GM23338 (cell line): ENCODE measurements around the gene NQO2. TPM values are rescaled to one million over a fixed set of nuclear protein-coding genes. Genes with fewer than 3 reads are reported as not detected.

Source experiments
- ATAC-seq: fragments of 200-7000 bp; cut with Tn5 transposase; 3 replicates; pipeline ENCODE4 v1.9.1; 2020
- DNase-seq: peaks from one replicate; pipeline ENCODE4 v3.0.0-alpha.2; 2015; ENCODE audit warnings: low spot score
- H2AFZ ChIP-seq: fragments of 200-600 bp; sonication (generic); 2 replicates; pipeline ENCODE4 v1.8.0; 2016; ENCODE audit warnings: antibody characterized with exemption, mild to moderate bottlenecking, moderate library complexity
- H3F3A ChIP-seq: fragments of 200-600 bp; sonication (generic); replicated peaks from 2 replicates; pipeline ENCODE4 v1.8.0; 2017; ENCODE audit warnings: antibody characterized with exemption, mixed run types, low read depth
- H3K27ac ChIP-seq: fragments of 200-600 bp; sonication (generic); 2 replicates; pipeline ENCODE4 v1.6.1; 2016; ENCODE audit warnings: low read depth
- H3K27me3 ChIP-seq: fragments of 200-600 bp; sonication (generic); 2 replicates; pipeline ENCODE4 v1.8.0; 2016; ENCODE audit warnings: mild to moderate bottlenecking, mixed run types, moderate library complexity; ENCODE audit not compliant: insufficient read depth
- H3K36me3 ChIP-seq: fragments of 200-600 bp; sonication (generic); 2 replicates; pipeline ENCODE4 v1.8.0; 2016; ENCODE audit warnings: mild to moderate bottlenecking; ENCODE audit not compliant: insufficient read depth
- H3K4me1 ChIP-seq: fragments of 200-600 bp; sonication (generic); 2 replicates; pipeline ENCODE4 v1.8.0; 2016; ENCODE audit warnings: mild to moderate bottlenecking, moderate library complexity; ENCODE audit not compliant: insufficient read depth
- H3K4me2 ChIP-seq: fragments of 200-600 bp; sonication (generic); 2 replicates; pipeline ENCODE4 v1.7.1; 2017; ENCODE audit warnings: mixed run types
- H3K4me3 ChIP-seq: fragments of 200-600 bp; sonication (generic); 2 replicates; pipeline ENCODE4 v1.6.1; 2016; ENCODE audit warnings: mixed run types
- H3K79me2 ChIP-seq: fragments of 200-600 bp; sonication (generic); replicated peaks from 2 replicates; pipeline ENCODE4 v1.8.0; 2017; ENCODE audit warnings: mild to moderate bottlenecking; ENCODE audit not compliant: insufficient read depth
- H3K9me2 ChIP-seq: fragments of 200-600 bp; sonication (generic); 2 replicates; pipeline ENCODE4 v1.8.0; 2017; ENCODE audit not compliant: insufficient read depth
- H4K20me1 ChIP-seq: fragments of 200-600 bp; sonication (generic); replicated peaks from 2 replicates; pipeline ENCODE4 v1.8.0; 2017; ENCODE audit warnings: mild to moderate bottlenecking; ENCODE audit not compliant: insufficient read depth
- H3K27ac Mint-ChIP-seq: 2 replicates; pipeline ENCODE4 v1.8.0; 2020; ENCODE audit warnings: inconsistent platforms, mild to moderate bottlenecking, moderate library complexity, mixed read lengths
- H3K27me3 Mint-ChIP-seq: 3 replicates; pipeline ENCODE4 v1.8.0; 2022; ENCODE audit warnings: low read depth, mild to moderate bottlenecking, moderate library complexity, mixed read lengths, inconsistent platforms; ENCODE audit not compliant: insufficient read depth, poor library complexity
- H3K36me3 Mint-ChIP-seq: 3 replicates; pipeline ENCODE4 v1.8.0; 2021; ENCODE audit warnings: low read depth, mild to moderate bottlenecking, inconsistent platforms, moderate library complexity, mixed read lengths
- H3K4me1 Mint-ChIP-seq: 3 replicates; pipeline ENCODE4 v1.8.0; 2020; ENCODE audit warnings: mild to moderate bottlenecking, inconsistent platforms, mixed read lengths
- H3K4me3 Mint-ChIP-seq: 3 replicates; pipeline ENCODE4 v1.8.0; 2021; ENCODE audit warnings: moderate library complexity, mild to moderate bottlenecking, inconsistent platforms, mixed read lengths
- H3K9me3 Mint-ChIP-seq: 3 replicates; pipeline ENCODE4 v1.8.0; 2020; ENCODE audit warnings: moderate library complexity, mild to moderate bottlenecking, inconsistent platforms, mixed read lengths
- ZNF331 ChIP-seq: fragments of 250-450 bp; sonication (Bioruptor Pico); IDR thresholded peaks from 2 replicates; pipeline ENCODE4 v1.5.0; 2020; ENCODE audit warnings: low read depth, mild to moderate bottlenecking, moderate library complexity
- polyA plus RNA-seq: library from polyadenylated mRNA; unstranded; fragments of >200 nt; fragmentation: Nextera tagmentation; extraction: Ambion mirVana; gene quantifications from 2 replicates; pipeline ENCODE4 v1.2.1, GENCODE V29; 2016
- total RNA-seq: library from RNA; depleted of rRNA; stranded (reverse); fragments of >200 nt; shearing (Covaris generic); gene quantifications from 2 replicates; pipeline ENCODE4 v1.2.3, GENCODE V29; 2014
- TF ChIP-seq, protein P1 (sequence below), 2 experiments: fragments of 200-600 bp in 1 of 2; sonication (generic) in 1 of 2; conservative IDR thresholded peaks; 2 replicates each; pipeline versions ENCODE4 v1.5.1 to v1.6.1; 2016 to 2017; ENCODE audit warnings: antibody characterized with exemption in 2 of 2, low read depth in 2 of 2, mild to moderate bottlenecking in 2 of 2, moderate library complexity in 1 of 2
- TF ChIP-seq, protein P2 (sequence below): fragments of 250-450 bp; sonication (Bioruptor Pico); IDR thresholded peaks from 2 replicates; pipeline ENCODE4 v1.5.0; 2020; ENCODE audit warnings: mild to moderate bottlenecking, moderate library complexity

Gene NQO2
- total and polyA plus RNA-seq, 2 experiments from 2014 or later: 117 to 173 TPM

DNA sequence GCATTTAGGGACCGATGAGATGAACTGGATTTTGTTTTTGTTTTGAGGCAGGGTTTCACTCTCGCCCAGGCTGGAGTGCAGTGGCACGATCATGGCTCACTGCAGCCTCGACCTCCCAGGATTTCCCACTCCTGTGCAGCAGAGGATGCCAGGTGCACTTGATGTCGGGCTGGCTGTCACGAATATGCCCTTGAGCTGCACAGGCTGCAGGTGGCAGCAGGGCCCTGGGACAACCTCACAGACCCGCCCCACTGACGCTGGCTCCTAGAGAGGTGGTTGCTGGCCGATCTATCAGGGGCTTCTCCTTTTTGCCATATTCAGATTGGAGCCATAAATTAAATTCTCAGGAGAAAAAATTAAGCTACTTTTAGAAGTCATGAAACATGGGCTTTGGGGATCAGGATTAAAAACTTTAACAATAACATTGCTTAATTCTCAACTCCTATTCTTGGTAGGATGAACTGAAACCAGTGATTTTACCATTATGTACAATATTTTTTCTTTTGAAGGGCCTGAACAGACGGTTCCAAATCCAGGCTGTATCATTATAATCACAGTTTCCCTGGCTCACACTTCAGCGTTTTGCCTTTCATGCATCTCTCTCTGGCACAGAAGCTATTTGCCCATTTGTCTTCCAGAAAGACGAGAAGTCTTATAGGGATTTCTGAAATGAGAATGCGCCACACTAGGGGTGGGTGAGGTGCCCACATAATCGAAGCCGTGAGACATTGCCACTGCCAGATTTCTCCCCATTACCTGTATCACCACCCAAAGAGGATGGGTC is 32.4 kb downstream of the NQO2 start:
- H3K27ac ChIP-seq: no peak overlapping the region
- ATAC-seq: peak; percentile 65
- H3K9me3 Mint-ChIP-seq: 0 out of 3 replicates have a peak, but pooled peaks cover 5% of the 10 kb centered on the region
- H3K4me1 Mint-ChIP-seq: peaks cover 18% of the 10 kb centered on the region
- H3K27ac Mint-ChIP-seq: no peak overlapping the region
- no peak overlapping the region for H3K4me3 ChIP-seq
- H3K79me2 ChIP-seq: no peaks in the 10 kb centered on the region
- H3K4me3 Mint-ChIP-seq: no peak overlapping the region
- H3K9me2 ChIP-seq: no peaks in the 10 kb centered on the region
- H3K4me2 ChIP-seq: no peak overlapping the region
- no peaks in the 10 kb centered on the region for H3K36me3 ChIP-seq
- TF ChIP-seq, protein P1, sequence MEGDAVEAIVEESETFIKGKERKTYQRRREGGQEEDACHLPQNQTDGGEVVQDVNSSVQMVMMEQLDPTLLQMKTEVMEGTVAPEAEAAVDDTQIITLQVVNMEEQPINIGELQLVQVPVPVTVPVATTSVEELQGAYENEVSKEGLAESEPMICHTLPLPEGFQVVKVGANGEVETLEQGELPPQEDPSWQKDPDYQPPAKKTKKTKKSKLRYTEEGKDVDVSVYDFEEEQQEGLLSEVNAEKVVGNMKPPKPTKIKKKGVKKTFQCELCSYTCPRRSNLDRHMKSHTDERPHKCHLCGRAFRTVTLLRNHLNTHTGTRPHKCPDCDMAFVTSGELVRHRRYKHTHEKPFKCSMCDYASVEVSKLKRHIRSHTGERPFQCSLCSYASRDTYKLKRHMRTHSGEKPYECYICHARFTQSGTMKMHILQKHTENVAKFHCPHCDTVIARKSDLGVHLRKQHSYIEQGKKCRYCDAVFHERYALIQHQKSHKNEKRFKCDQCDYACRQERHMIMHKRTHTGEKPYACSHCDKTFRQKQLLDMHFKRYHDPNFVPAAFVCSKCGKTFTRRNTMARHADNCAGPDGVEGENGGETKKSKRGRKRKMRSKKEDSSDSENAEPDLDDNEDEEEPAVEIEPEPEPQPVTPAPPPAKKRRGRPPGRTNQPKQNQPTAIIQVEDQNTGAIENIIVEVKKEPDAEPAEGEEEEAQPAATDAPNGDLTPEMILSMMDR (conservative IDR thresholded peaks at IDR 0.05; ENCODE audit: low read depth in 2 of 2): peak in 1 of 2 experiments; percentile 66; a peak in 2 of 4 replicates
- TF ChIP-seq, protein P2, sequence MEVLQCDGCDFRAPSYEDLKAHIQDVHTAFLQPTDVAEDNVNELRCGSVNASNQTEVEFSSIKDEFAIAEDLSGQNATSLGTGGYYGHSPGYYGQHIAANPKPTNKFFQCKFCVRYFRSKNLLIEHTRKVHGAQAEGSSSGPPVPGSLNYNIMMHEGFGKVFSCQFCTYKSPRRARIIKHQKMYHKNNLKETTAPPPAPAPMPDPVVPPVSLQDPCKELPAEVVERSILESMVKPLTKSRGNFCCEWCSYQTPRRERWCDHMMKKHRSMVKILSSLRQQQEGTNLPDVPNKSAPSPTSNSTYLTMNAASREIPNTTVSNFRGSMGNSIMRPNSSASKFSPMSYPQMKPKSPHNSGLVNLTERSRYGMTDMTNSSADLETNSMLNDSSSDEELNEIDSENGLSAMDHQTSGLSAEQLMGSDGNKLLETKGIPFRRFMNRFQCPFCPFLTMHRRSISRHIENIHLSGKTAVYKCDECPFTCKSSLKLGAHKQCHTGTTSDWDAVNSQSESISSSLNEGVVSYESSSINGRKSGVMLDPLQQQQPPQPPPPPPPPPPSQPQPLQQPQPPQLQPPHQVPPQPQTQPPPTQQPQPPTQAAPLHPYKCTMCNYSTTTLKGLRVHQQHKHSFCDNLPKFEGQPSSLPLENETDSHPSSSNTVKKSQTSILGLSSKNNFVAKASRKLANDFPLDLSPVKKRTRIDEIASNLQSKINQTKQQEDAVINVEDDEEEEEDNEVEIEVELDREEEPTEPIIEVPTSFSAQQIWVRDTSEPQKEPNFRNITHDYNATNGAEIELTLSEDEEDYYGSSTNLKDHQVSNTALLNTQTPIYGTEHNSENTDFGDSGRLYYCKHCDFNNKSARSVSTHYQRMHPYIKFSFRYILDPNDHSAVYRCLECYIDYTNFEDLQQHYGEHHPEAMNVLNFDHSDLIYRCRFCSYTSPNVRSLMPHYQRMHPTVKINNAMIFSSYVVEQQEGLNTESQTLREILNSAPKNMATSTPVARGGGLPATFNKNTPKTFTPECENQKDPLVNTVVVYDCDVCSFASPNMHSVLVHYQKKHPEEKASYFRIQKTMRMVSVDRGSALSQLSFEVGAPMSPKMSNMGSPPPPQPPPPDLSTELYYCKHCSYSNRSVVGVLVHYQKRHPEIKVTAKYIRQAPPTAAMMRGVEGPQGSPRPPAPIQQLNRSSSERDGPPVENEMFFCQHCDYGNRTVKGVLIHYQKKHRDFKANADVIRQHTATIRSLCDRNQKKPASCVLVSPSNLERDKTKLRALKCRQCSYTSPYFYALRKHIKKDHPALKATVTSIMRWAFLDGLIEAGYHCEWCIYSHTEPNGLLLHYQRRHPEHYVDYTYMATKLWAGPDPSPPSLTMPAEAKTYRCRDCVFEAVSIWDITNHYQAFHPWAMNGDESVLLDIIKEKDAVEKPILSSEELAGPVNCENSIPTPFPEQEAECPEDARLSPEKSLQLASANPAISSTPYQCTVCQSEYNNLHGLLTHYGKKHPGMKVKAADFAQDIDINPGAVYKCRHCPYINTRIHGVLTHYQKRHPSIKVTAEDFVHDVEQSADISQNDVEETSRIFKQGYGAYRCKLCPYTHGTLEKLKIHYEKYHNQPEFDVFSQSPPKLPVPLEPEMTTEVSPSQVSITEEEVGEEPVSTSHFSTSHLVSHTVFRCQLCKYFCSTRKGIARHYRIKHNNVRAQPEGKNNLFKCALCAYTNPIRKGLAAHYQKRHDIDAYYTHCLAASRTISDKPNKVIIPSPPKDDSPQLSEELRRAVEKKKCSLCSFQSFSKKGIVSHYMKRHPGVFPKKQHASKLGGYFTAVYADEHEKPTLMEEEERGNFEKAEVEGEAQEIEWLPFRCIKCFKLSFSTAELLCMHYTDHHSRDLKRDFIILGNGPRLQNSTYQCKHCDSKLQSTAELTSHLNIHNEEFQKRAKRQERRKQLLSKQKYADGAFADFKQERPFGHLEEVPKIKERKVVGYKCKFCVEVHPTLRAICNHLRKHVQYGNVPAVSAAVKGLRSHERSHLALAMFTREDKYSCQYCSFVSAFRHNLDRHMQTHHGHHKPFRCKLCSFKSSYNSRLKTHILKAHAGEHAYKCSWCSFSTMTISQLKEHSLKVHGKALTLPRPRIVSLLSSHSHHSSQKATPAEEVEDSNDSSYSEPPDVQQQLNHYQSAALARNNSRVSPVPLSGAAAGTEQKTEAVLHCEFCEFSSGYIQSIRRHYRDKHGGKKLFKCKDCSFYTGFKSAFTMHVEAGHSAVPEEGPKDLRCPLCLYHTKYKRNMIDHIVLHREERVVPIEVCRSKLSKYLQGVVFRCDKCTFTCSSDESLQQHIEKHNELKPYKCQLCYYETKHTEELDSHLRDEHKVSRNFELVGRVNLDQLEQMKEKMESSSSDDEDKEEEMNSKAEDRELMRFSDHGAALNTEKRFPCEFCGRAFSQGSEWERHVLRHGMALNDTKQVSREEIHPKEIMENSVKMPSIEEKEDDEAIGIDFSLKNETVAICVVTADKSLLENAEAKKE: no peak
- TF ChIP-seq ZNF331 (CRISPR knock-in tag): no peak
- no peak overlapping the region for H2AFZ ChIP-seq
- peaks cover 8% of the 10 kb centered on the region for H3K4me1 ChIP-seq
- H3K27me3 ChIP-seq: no peaks in the 10 kb centered on the region
- peaks cover 4% of the 10 kb centered on the region for H3F3A ChIP-seq
- no peaks in the 10 kb centered on the region for H4K20me1 ChIP-seq
- DNase-seq: no peak
- H3K27me3 Mint-ChIP-seq: peaks cover 4% of the 10 kb centered on the region
- peaks cover 8% of the 10 kb centered on the region; the same call in 2 of the 3 replicates for H3K36me3 Mint-ChIP-seq
